ENCODE measurements around the gene DYDC1. TPM values are rescaled to one million over a fixed set of nuclear protein-coding genes. Genes with fewer than 3 reads are reported as not detected.
A peak's percentile ranks its signal among the peaks of the same experiment; 100 is the strongest.
"Not testable (repeated sequence)": the region's sequence is repeated elsewhere in the genome, so short reads cannot be mapped to it uniquely, and the experiment has no call there.

The DYDC1 gene
- total and polyA plus RNA-seq, 4 donors: 0.23 TPM; not detected in 3

DNA sequence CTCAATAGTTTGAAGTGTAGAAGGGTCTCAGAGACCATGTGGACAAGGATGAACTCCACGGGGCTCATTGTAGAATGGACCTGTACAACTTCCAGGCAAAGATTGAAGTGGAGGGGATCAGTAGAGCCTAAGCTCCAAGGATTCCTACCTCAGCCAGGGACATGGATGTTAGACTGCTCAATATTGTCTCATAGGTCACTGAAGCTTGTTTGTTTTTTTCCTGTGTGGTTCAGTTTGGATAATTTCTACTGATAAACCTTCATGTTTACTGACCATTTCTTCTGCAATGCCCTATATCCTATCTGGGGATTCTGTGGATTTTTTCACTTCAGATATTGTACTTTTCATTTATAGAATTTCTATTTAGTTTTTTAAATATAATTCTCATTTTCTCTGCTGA, 9.0 kb upstream of the DYDC1 start:
- WGBS: 66% methylated on average over 1 of the region's 1 CpG
- DNase-seq (ENCODE audit: low spot score): no peak
- TF ChIP-seq HNF4A (conservative IDR thresholded peaks at IDR 0.05) (peak in 1 of 2 donors; percentile 9), RAD21 (IDR thresholded peaks at IDR 0.05) (no peak), NR2F2 (IDR thresholded peaks at IDR 0.05) (no peak)
- no peaks in the 10 kb centered on the region for H3K4me1 ChIP-seq (ENCODE audit: control insufficient read depth in 4 of 4, insufficient read depth in 4 of 4, low read length in 3 of 4)
- no peaks in the 10 kb centered on the region for H3K36me3 ChIP-seq (ENCODE audit: control insufficient read depth in 4 of 4, insufficient read depth in 3 of 4, low read depth in 1 of 4, low read length in 3 of 4)
- no peak overlapping the region for H3K9ac ChIP-seq (ENCODE audit: low read depth in 1 of 2, low read length in 2 of 2)
- H3K27ac ChIP-seq (ENCODE audit: low read depth in 1 of 2, low read length in 2 of 2): no peak overlapping the region
- H3K27me3 ChIP-seq (ENCODE audit: control insufficient read depth in 4 of 4, insufficient read depth in 4 of 4, low read length in 3 of 4): no peaks in the 10 kb centered on the region
- no peak overlapping the region for H3K4me3 ChIP-seq (ENCODE audit: low read depth in 1 of 3, low read length in 3 of 3)
- peaks cover 0 to 3% (median 0%) of the 10 kb centered on the region in 4 donors for H3K9me3 ChIP-seq (ENCODE audit: control insufficient read depth in 4 of 4, low read length in 3 of 4)

- no peaks in the 10 kb centered on the region for H3K36me3 ChIP-seq (ENCODE audit: control insufficient read depth in 4 of 4, insufficient read depth in 3 of 4, low read depth in 1 of 4, low read length in 3 of 4)
- TF ChIP-seq FOXA1 (IDR thresholded peaks at IDR 0.05) (no peak), RAD21 (IDR thresholded peaks at IDR 0.05) (no peak)
- TF ChIP-seq, protein P1, sequence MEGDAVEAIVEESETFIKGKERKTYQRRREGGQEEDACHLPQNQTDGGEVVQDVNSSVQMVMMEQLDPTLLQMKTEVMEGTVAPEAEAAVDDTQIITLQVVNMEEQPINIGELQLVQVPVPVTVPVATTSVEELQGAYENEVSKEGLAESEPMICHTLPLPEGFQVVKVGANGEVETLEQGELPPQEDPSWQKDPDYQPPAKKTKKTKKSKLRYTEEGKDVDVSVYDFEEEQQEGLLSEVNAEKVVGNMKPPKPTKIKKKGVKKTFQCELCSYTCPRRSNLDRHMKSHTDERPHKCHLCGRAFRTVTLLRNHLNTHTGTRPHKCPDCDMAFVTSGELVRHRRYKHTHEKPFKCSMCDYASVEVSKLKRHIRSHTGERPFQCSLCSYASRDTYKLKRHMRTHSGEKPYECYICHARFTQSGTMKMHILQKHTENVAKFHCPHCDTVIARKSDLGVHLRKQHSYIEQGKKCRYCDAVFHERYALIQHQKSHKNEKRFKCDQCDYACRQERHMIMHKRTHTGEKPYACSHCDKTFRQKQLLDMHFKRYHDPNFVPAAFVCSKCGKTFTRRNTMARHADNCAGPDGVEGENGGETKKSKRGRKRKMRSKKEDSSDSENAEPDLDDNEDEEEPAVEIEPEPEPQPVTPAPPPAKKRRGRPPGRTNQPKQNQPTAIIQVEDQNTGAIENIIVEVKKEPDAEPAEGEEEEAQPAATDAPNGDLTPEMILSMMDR (IDR thresholded peaks at IDR 0.05; ENCODE audit: low read depth, low read length, missing input control): no peak
- H3K27ac ChIP-seq (ENCODE audit: low read depth in 1 of 2, low read length in 2 of 2): no peak overlapping the region
- DNase-seq (ENCODE audit: low spot score): no peak
- H3K9me3 ChIP-seq (ENCODE audit: control insufficient read depth in 4 of 4, low read length in 3 of 4): no peaks in the 10 kb centered on the region
- WGBS: 98% methylated on average over 22 of the region's 22 CpGs
- no peaks in the 10 kb centered on the region for H3K27me3 ChIP-seq (ENCODE audit: control insufficient read depth in 4 of 4, insufficient read depth in 4 of 4, low read length in 3 of 4)
- peaks cover 2 to 13% (median 9%) of the 10 kb centered on the region in 4 donors for H3K4me1 ChIP-seq (ENCODE audit: control insufficient read depth in 4 of 4, insufficient read depth in 4 of 4, low read length in 3 of 4)
- no peak overlapping the region for H3K9ac ChIP-seq (ENCODE audit: low read depth in 1 of 2, low read length in 2 of 2)
- H3K4me3 ChIP-seq (ENCODE audit: low read depth in 1 of 3, low read length in 3 of 3): no peak overlapping the region
These were observed 3.1 kb upstream of the DYDC1 start for GRCh38 chr10:80359644-80360043.

GRCh38 chr10:80358925-80359324, 2.4 kb upstream of the DYDC1 start:
- DNase-seq (ENCODE audit: low spot score): not testable (repeated sequence)
- WGBS: 80% methylated on average over 2 of the region's 2 CpGs

DNA sequence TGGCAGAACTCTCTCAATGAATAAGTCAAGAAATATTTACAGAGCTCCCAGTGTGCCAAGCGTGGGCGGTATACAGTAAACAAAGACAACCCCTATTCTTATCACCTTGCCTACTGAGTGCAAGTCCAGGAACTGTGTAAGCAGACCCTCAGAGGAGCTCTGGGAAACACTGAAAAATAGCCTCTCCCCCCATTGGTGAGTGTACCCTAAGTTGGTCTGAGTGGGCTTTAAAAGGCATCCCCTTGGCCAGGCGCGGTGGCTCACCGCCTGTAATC, 1.2 kb upstream of the DYDC1 start:
- Histone ChIP-seq H3K4me3 (ENCODE audit: low read depth in 1 of 3, low read length in 3 of 3) (no peak overlapping the region), H3K27me3 (ENCODE audit: control insufficient read depth in 4 of 4, insufficient read depth in 4 of 4, low read length in 3 of 4) (no peaks in the 10 kb centered on the region), H3K27ac (ENCODE audit: low read depth in 1 of 2, low read length in 2 of 2) (no peak overlapping the region), H3K36me3 (ENCODE audit: control insufficient read depth in 4 of 4, insufficient read depth in 3 of 4, low read depth in 1 of 4, low read length in 3 of 4) (no peaks in the 10 kb centered on the region), H3K9me3 (ENCODE audit: control insufficient read depth in 4 of 4, low read length in 3 of 4) (no peaks in the 10 kb centered on the region), H3K4me1 (ENCODE audit: control insufficient read depth in 4 of 4, insufficient read depth in 4 of 4, low read length in 3 of 4) (peaks cover 2 to 13% (median 9%) of the 10 kb centered on the region in 4 donors), H3K9ac (ENCODE audit: low read depth in 1 of 2, low read length in 2 of 2) (no peak overlapping the region)
- DNase-seq (ENCODE audit: low spot score): no peak
- 87% methylated on average over 5 of the region's 5 CpGs for WGBS
- TF ChIP-seq HNF4A (conservative IDR thresholded peaks at IDR 0.05) (no peak), EGR1 (IDR thresholded peaks at IDR 0.05; ENCODE audit: low read depth in 2 of 2) (no peak), RXRA (IDR thresholded peaks at IDR 0.05) (no peak), GABPA (IDR thresholded peaks at IDR 0.05 in 1 of 2, conservative IDR thresholded peaks at IDR 0.05 in 1 of 2) (no peak), MAX (IDR thresholded peaks at IDR 0.05) (no peak), RAD21 (IDR thresholded peaks at IDR 0.05) (no peak), JUND (IDR thresholded peaks at IDR 0.05) (no peak), FOXA2 (IDR thresholded peaks at IDR 0.05) (no peak), NR2F2 (IDR thresholded peaks at IDR 0.05) (no peak)
- TF ChIP-seq, protein P1 (IDR thresholded peaks at IDR 0.05; ENCODE audit: low read depth, low read length, missing input control): no peak
- TF ChIP-seq, protein P2, sequence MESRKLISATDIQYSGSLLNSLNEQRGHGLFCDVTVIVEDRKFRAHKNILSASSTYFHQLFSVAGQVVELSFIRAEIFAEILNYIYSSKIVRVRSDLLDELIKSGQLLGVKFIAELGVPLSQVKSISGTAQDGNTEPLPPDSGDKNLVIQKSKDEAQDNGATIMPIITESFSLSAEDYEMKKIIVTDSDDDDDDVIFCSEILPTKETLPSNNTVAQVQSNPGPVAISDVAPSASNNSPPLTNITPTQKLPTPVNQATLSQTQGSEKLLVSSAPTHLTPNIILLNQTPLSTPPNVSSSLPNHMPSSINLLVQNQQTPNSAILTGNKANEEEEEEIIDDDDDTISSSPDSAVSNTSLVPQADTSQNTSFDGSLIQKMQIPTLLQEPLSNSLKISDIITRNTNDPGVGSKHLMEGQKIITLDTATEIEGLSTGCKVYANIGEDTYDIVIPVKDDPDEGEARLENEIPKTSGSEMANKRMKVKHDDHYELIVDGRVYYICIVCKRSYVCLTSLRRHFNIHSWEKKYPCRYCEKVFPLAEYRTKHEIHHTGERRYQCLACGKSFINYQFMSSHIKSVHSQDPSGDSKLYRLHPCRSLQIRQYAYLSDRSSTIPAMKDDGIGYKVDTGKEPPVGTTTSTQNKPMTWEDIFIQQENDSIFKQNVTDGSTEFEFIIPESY (IDR thresholded peaks at IDR 0.05): no peak

More at GRCh38 chr10:80358925-80359324, 2.4 kb upstream of the DYDC1 start:
- H3K4me3 ChIP-seq (ENCODE audit: low read depth in 1 of 3, low read length in 3 of 3); H3K9me3 ChIP-seq (ENCODE audit: control insufficient read depth in 4 of 4, low read length in 3 of 4); H3K27ac ChIP-seq (ENCODE audit: low read depth in 1 of 2, low read length in 2 of 2); H3K27me3 ChIP-seq (ENCODE audit: control insufficient read depth in 4 of 4, insufficient read depth in 4 of 4, low read length in 3 of 4); H3K36me3 ChIP-seq (ENCODE audit: control insufficient read depth in 4 of 4, insufficient read depth in 3 of 4, low read depth in 1 of 4, low read length in 3 of 4); H3K9ac ChIP-seq (ENCODE audit: low read depth in 1 of 2, low read length in 2 of 2): not testable (repeated sequence)
- H3K4me1 ChIP-seq (ENCODE audit: control insufficient read depth in 4 of 4, insufficient read depth in 4 of 4, low read length in 3 of 4): peaks cover 2 to 13% (median 9%) of the 10 kb centered on the region in 4 donors
